Smooth muscle cell (in vitro differentiated cells): Measurements from ENCODE around the gene SLC9A8. TPM values are rescaled to one million over a fixed set of nuclear protein-coding genes. Genes with fewer than 3 reads are reported as not detected.

Source experiments
- DNase-seq: peaks from one replicate; lab custom pipeline; 2025; ENCODE audit not compliant: unreplicated experiment; lab: John Stamatoyannopoulos, UW
- H2AFZ ChIP-seq: fragments of 200-600 bp; sonication (generic); 2 replicates; pipeline ENCODE4 v1.6.0; 2016; ENCODE audit warnings: antibody characterized with exemption, low read depth, mild to moderate bottlenecking
- H3F3A ChIP-seq: fragments of 200-600 bp; sonication (generic); 2 replicates; pipeline ENCODE4 v1.6.0; 2017; ENCODE audit warnings: antibody characterized with exemption, low read depth
- H3K27ac ChIP-seq: fragments of 200-600 bp; sonication (generic); 2 replicates; pipeline ENCODE4 v1.5.1; 2016; ENCODE audit warnings: low read depth, mild to moderate bottlenecking
- H3K27me3 ChIP-seq: fragments of 200-600 bp; sonication (generic); 2 replicates; pipeline ENCODE4 v1.6.1; 2016; ENCODE audit warnings: low read depth, mild to moderate bottlenecking
- H3K36me3 ChIP-seq: fragments of 200-600 bp; sonication (generic); 2 replicates; pipeline ENCODE4 v1.5.1; 2016; ENCODE audit warnings: low read depth
- H3K4me1 ChIP-seq: fragments of 200-600 bp; sonication (generic); 2 replicates; pipeline ENCODE4 v1.5.1; 2016; ENCODE audit warnings: low read depth
- H3K4me2 ChIP-seq: fragments of 200-600 bp; sonication (generic); 2 replicates; pipeline ENCODE4 v1.6.0; 2016; ENCODE audit warnings: mild to moderate bottlenecking
- H3K4me3 ChIP-seq: fragments of 200-600 bp; sonication (generic); 2 replicates; pipeline ENCODE4 v1.5.1; 2016; ENCODE audit warnings: mild to moderate bottlenecking
- H3K79me2 ChIP-seq: fragments of 200-600 bp; sonication (generic); 2 replicates; pipeline ENCODE4 v1.6.0; 2016; ENCODE audit warnings: low read depth, mild to moderate bottlenecking
- H3K9ac ChIP-seq: fragments of 200-600 bp; sonication (generic); 2 replicates; pipeline ENCODE4 v1.6.0; 2016; ENCODE audit warnings: low read depth
- H3K9me3 ChIP-seq: fragments of 200-600 bp; sonication (generic); replicated peaks from 2 replicates; pipeline ENCODE4 v1.5.1; 2016; ENCODE audit warnings: low read depth
- H4K20me1 ChIP-seq: fragments of 200-600 bp; sonication (generic); 2 replicates; pipeline ENCODE4 v1.6.0; 2016; ENCODE audit warnings: low read depth
- WGBS: methylation state at CpG from one replicate; pipeline ENCODE4 v1.1.7; 2016; ENCODE audit warnings: low lambda C conversion rate; 5-methylcytosine and 5-hydroxymethylcytosine counted together
- polyA plus RNA-seq: library from polyadenylated mRNA; unstranded; fragments of >200 nt; fragmentation: Nextera tagmentation; extraction: Ambion mirVana; gene quantifications from 2 replicates; pipeline ENCODE4 v1.2.1, GENCODE V29; 2016
- total RNA-seq: library from RNA; depleted of rRNA; stranded (reverse); fragments of >200 nt; gene quantifications from 2 replicates; pipeline ENCODE4 v1.2.3, GENCODE V29; 2014
- TF ChIP-seq, protein P1 (sequence below): fragments of 200-600 bp; sonication (generic); IDR thresholded peaks from 2 replicates; pipeline ENCODE4 v1.5.1; 2017; ENCODE audit warnings: borderline replicate concordance, mild to moderate bottlenecking, antibody characterized with exemption; ENCODE audit not compliant: insufficient read depth, poor library complexity, severe bottlenecking

SLC9A8 gene
- total and polyA plus RNA-seq, 2 experiments from 2014 or later: 2.2 to 4.5 TPM

DNA sequence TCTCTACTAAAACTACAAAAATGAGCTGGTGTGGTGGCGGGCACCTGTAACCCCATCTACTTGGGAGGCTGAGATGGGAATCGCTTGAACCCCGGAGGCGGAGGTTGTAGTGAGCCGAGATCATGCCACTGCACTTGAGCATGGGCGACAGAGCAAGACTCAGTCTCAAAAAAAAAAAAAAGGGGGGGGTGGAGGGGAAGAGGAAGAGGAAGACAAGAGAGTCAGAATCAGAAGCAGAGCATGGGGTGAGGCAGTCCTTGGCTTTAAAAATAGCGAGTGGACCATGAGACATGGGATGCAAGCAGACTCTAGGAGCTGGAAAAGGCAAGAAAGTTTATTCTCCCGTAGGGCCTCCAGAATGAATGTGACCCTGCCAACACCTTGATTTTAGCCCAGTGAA is 3.9 kb upstream of the SLC9A8 start:
- TF ChIP-seq, protein P1, sequence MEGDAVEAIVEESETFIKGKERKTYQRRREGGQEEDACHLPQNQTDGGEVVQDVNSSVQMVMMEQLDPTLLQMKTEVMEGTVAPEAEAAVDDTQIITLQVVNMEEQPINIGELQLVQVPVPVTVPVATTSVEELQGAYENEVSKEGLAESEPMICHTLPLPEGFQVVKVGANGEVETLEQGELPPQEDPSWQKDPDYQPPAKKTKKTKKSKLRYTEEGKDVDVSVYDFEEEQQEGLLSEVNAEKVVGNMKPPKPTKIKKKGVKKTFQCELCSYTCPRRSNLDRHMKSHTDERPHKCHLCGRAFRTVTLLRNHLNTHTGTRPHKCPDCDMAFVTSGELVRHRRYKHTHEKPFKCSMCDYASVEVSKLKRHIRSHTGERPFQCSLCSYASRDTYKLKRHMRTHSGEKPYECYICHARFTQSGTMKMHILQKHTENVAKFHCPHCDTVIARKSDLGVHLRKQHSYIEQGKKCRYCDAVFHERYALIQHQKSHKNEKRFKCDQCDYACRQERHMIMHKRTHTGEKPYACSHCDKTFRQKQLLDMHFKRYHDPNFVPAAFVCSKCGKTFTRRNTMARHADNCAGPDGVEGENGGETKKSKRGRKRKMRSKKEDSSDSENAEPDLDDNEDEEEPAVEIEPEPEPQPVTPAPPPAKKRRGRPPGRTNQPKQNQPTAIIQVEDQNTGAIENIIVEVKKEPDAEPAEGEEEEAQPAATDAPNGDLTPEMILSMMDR: no peak
- Histone ChIP-seq H3K9me3 (no peaks in the 10 kb centered on the region), H3K4me2 (no peak overlapping the region), H3K27ac (no peak overlapping the region), H3F3A (no peaks in the 10 kb centered on the region), H3K9ac (no peak overlapping the region), H3K4me1 (peaks cover 7% of the 10 kb centered on the region), H4K20me1 (no peaks in the 10 kb centered on the region), H3K79me2 (no peaks in the 10 kb centered on the region), H3K36me3 (no peaks in the 10 kb centered on the region), H3K27me3 (no peaks in the 10 kb centered on the region), H3K4me3 (no peak overlapping the region), H2AFZ (no peak overlapping the region)
- WGBS: 95% methylated on average over 6 of the region's 8 CpGs
- no peak for DNase-seq

DNA sequence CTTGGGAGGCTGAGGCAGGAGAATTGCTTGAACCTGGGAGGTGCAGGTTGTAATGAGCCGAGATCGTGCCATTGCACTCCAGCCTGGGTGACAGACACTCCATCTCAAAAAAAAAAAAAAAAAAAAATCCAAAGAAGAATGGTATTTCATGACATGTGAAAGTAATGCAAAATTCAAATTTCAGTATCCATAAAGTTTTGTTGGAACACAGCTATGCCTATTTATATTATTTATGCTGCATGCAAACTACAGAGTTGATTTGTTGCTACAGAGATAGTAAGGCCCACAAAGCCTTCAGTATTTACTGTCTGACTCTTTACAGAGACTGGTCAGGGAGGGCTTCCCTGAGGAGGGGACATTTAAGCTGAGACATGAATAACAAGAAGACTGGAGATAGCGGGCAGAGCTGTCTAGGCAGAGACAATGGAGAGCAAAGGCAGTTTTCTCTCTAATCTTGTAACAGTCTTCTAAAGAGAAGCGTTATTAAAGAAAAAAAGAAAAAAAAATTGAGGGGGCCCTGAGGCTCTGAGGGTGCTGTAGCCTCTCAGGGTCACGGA is 2.7 kb upstream of the SLC9A8 start:
- DNase-seq: no peak
- no peaks in the 10 kb centered on the region for H3K27me3 ChIP-seq
- TF ChIP-seq, protein P1: no peak
- 98% methylated on average over 5 of the region's 5 CpGs for WGBS
- H3K4me1 ChIP-seq: peaks cover 8% of the 10 kb centered on the region
- H4K20me1 ChIP-seq: no peaks in the 10 kb centered on the region
- H3K79me2 ChIP-seq: no peaks in the 10 kb centered on the region
- no peak overlapping the region for H3K27ac ChIP-seq
- H3K4me3 ChIP-seq: no peak overlapping the region
- H2AFZ ChIP-seq: no peak overlapping the region
- no peaks in the 10 kb centered on the region for H3K9me3 ChIP-seq
- no peaks in the 10 kb centered on the region for H3K36me3 ChIP-seq
- H3F3A ChIP-seq: no peaks in the 10 kb centered on the region
- no peak overlapping the region for H3K4me2 ChIP-seq
- no peak overlapping the region for H3K9ac ChIP-seq

DNA sequence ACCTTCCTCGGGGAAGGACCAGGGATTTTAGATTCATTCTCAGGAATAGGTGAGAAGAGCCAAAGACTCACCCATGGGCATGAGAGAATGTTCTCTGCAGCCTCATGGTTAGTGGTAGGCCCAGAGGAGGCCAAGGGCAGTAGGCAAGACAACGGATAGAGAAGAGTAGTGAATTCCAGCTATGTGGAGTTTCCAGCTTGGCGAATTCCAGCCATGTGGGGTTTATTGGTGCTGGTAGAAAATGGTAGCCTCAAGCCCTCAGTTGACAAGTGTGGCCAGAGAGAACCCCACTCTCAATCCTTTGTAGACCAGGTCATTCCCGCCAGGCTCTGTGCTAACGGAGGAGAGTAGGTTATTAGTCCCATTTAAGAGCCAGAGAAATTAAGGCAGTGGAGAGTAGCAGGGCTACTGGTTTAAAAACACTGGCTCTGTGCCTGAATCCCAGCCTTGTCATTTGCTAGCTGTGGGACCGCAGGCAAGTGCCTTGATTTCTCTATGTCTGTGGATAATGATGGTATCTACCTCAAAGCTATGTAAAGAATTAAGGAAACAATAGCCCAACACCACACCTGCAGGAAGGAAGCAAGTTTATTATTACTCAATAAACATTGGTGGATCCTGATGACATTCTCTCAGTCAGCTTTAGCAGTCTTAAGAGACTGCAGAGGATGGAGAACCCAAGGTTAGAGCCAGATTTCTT is 2.0 kb upstream of the SLC9A8 start:
- 81% methylated on average over 6 of the region's 6 CpGs for WGBS
- Histone ChIP-seq H3K9me3 (no peaks in the 10 kb centered on the region), H3K4me2 (no peak overlapping the region), H3K36me3 (no peaks in the 10 kb centered on the region), H3K27me3 (no peaks in the 10 kb centered on the region), H3K79me2 (no peaks in the 10 kb centered on the region), H3K9ac (no peak overlapping the region), H3K4me1 (peaks cover 8% of the 10 kb centered on the region), H3F3A (no peaks in the 10 kb centered on the region), H3K4me3 (no peak overlapping the region), H3K27ac (no peak overlapping the region), H2AFZ (no peak overlapping the region), H4K20me1 (no peaks in the 10 kb centered on the region)
- no peak for DNase-seq
- TF ChIP-seq, protein P1: no peak
